C1 segment of cervical spinal cord (tissue), 14 donors: Measurements from ENCODE around the gene MRPL48.
"Not testable (repeated sequence)": the region's sequence is repeated elsewhere in the genome, so short reads cannot be mapped to it uniquely, and the experiment has no call there.

ENCODE experiments used
- DNase-seq, 14 donors: peaks; one replicate each; lab custom pipeline; 2025; lab: John Stamatoyannopoulos, UW

The MRPL48 gene

GRCh38 chr11:73787643-73788558 lies at the start of gene MRPL48:
TSS of gene MRPL48 (plus strand) at chr11:73787874. CDS start at chr11:73787972, 98 bp downstream.
- DNase-seq = peak; percentile 12 to 94 (median 80)

- no peak for DNase-seq
Measured at GRCh38 chr11:73743045-73743444, 44.6 kb upstream of the MRPL48 start.

GRCh38 chr11:73746701-73747100 lies 41.0 kb upstream of the MRPL48 start:
- no peak for DNase-seq

GRCh38 chr11:73747762-73748161 lies 39.9 kb upstream of the MRPL48 start:
- no peak for DNase-seq

GRCh38 chr11:73748300-73748699 lies 39.4 kb upstream of the MRPL48 start:
- no peak for DNase-seq

- no peak for DNase-seq
Measured at GRCh38 chr11:73749118-73749517, 38.6 kb upstream of the MRPL48 start.

GRCh38 chr11:73750228-73750627 lies 37.4 kb upstream of the MRPL48 start:
- DNase-seq = no peak

- DNase-seq = not testable (repeated sequence)
Measured at GRCh38 chr11:73750862-73751261, 36.8 kb upstream of the MRPL48 start.

GRCh38 chr11:73752216-73752867 lies 35.3 kb upstream of the MRPL48 start:
- DNase-seq = peak in 1 of 14 donors; percentile 32

- DNase-seq = peak in 1 of 14 donors; percentile 17
Measured at GRCh38 chr11:73752903-73753302, 34.8 kb upstream of the MRPL48 start.

GRCh38 chr11:73753938-73754337 lies 33.7 kb upstream of the MRPL48 start:
- DNase-seq = no peak

GRCh38 chr11:73755670-73756069 lies 32.0 kb upstream of the MRPL48 start:
- DNase-seq = no peak

- no peak for DNase-seq
Measured at GRCh38 chr11:73757598-73757997, 30.1 kb upstream of the MRPL48 start.

GRCh38 chr11:73758451-73758850 lies 29.2 kb upstream of the MRPL48 start:
- no peak for DNase-seq

- DNase-seq = peak in 2 of 14 donors; percentile 44 to 54
Measured at GRCh38 chr11:73759610-73760134, 28.0 kb upstream of the MRPL48 start.

- peak in 11 of 14 donors; percentile 29 to 73 (median 50) for DNase-seq
Measured at GRCh38 chr11:73760135-73760678, 27.5 kb upstream of the MRPL48 start.

- DNase-seq = peak; percentile 83 to 100 (median 98)
Measured at GRCh38 chr11:73760679-73761402, 26.8 kb upstream of the MRPL48 start, which contains the start of gene RAB6A. TSS of gene RAB6A (minus strand) at chr11:73761074. CDS start at chr11:73760635, 439 bp downstream.

GRCh38 chr11:73761403-73761945 lies 26.2 kb upstream of the MRPL48 start:
- DNase-seq = no peak

- no peak for DNase-seq
Measured at GRCh38 chr11:73762732-73763131, 24.9 kb upstream of the MRPL48 start.

GRCh38 chr11:73766763-73767162 lies 20.9 kb upstream of the MRPL48 start:
- no peak for DNase-seq

GRCh38 chr11:73770811-73771210 lies 16.9 kb upstream of the MRPL48 start:
- not testable (repeated sequence) for DNase-seq
